HG03442 (cell line): ENCODE data around the gene NPAS2.

ENCODE experiments used
- ATAC-seq: cut with Tn5 transposase; IDR thresholded peaks from one replicate; pipeline ENCODE4 v1.9.1; 2021; ENCODE audit warnings: mild to moderate bottlenecking, moderate library complexity; ENCODE audit not compliant: unreplicated experiment

The NPAS2 gene

GRCh38 chr2:100938031-100939026 is 118.4 kb downstream of the NPAS2 start:
- no peak for ATAC-seq

- no peak for ATAC-seq
Observed at GRCh38 chr2:100939445-100939844, 119.5 kb downstream of the NPAS2 start.

GRCh38 chr2:100940240-100940639 is 120.3 kb downstream of the NPAS2 start:
- no peak for ATAC-seq

- no peak for ATAC-seq
Observed at GRCh38 chr2:100940766-100941645, 121.1 kb downstream of the NPAS2 start.

- ATAC-seq = no peak
Observed at GRCh38 chr2:100941646-100942240, 121.8 kb downstream of the NPAS2 start.

GRCh38 chr2:100944617-100945432 is 124.9 kb downstream of the NPAS2 start:
- ATAC-seq = no peak

GRCh38 chr2:100945433-100945740 is 125.4 kb downstream of the NPAS2 start:
- ATAC-seq = no peak

GRCh38 chr2:100945930-100946607 is 126.1 kb downstream of the NPAS2 start:
- no peak for ATAC-seq

GRCh38 chr2:100948942-100949811 is 129.2 kb downstream of the NPAS2 start:
- ATAC-seq = no peak

GRCh38 chr2:100952512-100952911 is 132.6 kb downstream of the NPAS2 start:
- no peak for ATAC-seq

GRCh38 chr2:100953406-100954043 is 133.6 kb downstream of the NPAS2 start:
- no peak for ATAC-seq

- ATAC-seq = no peak
Observed at GRCh38 chr2:100954044-100954420, 134.1 kb downstream of the NPAS2 start.

GRCh38 chr2:100955226-100955625 is 135.3 kb downstream of the NPAS2 start:
- ATAC-seq = no peak

- ATAC-seq = no peak
Observed at GRCh38 chr2:100956081-100956480, 136.1 kb downstream of the NPAS2 start.

GRCh38 chr2:100957996-100958653 is 138.2 kb downstream of the NPAS2 start:
- no peak for ATAC-seq

GRCh38 chr2:100959225-100959880 is 139.4 kb downstream of the NPAS2 start:
- ATAC-seq = no peak

- ATAC-seq = no peak
Observed at GRCh38 chr2:100960688-100961087, 140.7 kb downstream of the NPAS2 start.
